Measurements from ENCODE around the gene BRS3. TPM values are rescaled to one million over a fixed set of nuclear protein-coding genes. Genes with fewer than 3 reads are reported as not detected.
"Not testable (repeated sequence)": the region's sequence is repeated elsewhere in the genome, so short reads cannot be mapped to it uniquely, and the experiment has no call there.

BRS3 gene
- not detected for total RNA-seq
- not detected for polyA plus RNA-seq (2013, experiment 1 of 2)
- polyA plus RNA-seq (2013, experiment 2 of 2) = not detected
- long read RNA-seq, experiment 1 = 0 reads
- long read RNA-seq, experiment 2 = 0 reads
- long read RNA-seq, experiment 3 = 0 reads
- long read RNA-seq, experiment 4 = 0 reads

- H3K4me1 ChIP-seq (ENCODE audit: control insufficient read depth, insufficient read depth, low read length) = no peaks in the 10 kb centered on the region
- H3K4me1 Mint-ChIP-seq = peaks cover 5% of the 10 kb centered on the region
- DNase-seq = no peak
- no peaks in the 10 kb centered on the region for H3K36me3 Mint-ChIP-seq (ENCODE audit: low read depth)
- no peak within 1 kb of the TSS for H3K27ac ChIP-seq (ENCODE audit: low read depth, low read length)
- H3K4me3 ChIP-seq (ENCODE audit: low read length) = no peak within 1 kb of the TSS
- no peak within 1 kb of the TSS for H3K4me3 Mint-ChIP-seq
- no peak within 1 kb of the TSS for H3K9ac ChIP-seq (ENCODE audit: extremely low read depth, low read length, poor library complexity, severe bottlenecking)
- peaks cover 25% of the 10 kb centered on the region for H3K27me3 Mint-ChIP-seq (ENCODE audit: insufficient read depth)
- 93 to 100% methylated on average over 1 to 3 of the region's 4 CpGs for WGBS, 2 experiments (ENCODE audit: insufficient coverage in 1 of 2, insufficient read length in 1 of 2)
- no peaks in the 10 kb centered on the region for H3K9me3 ChIP-seq (ENCODE audit: control insufficient read depth, low read length)
- H3K9me3 Mint-ChIP-seq = peaks cover 50% of the 10 kb centered on the region
- H3K36me3 ChIP-seq (ENCODE audit: control insufficient read depth, insufficient read depth, low read length) = no peaks in the 10 kb centered on the region
- no peak within 1 kb of the TSS for H3K27ac Mint-ChIP-seq
- peaks cover 9% of the 10 kb centered on the region for H3K27me3 ChIP-seq (ENCODE audit: control insufficient read depth, insufficient read depth, low read length, poor library complexity, severe bottlenecking)
- TF ChIP-seq, protein P1, sequence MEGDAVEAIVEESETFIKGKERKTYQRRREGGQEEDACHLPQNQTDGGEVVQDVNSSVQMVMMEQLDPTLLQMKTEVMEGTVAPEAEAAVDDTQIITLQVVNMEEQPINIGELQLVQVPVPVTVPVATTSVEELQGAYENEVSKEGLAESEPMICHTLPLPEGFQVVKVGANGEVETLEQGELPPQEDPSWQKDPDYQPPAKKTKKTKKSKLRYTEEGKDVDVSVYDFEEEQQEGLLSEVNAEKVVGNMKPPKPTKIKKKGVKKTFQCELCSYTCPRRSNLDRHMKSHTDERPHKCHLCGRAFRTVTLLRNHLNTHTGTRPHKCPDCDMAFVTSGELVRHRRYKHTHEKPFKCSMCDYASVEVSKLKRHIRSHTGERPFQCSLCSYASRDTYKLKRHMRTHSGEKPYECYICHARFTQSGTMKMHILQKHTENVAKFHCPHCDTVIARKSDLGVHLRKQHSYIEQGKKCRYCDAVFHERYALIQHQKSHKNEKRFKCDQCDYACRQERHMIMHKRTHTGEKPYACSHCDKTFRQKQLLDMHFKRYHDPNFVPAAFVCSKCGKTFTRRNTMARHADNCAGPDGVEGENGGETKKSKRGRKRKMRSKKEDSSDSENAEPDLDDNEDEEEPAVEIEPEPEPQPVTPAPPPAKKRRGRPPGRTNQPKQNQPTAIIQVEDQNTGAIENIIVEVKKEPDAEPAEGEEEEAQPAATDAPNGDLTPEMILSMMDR (conservative IDR thresholded peaks at IDR 0.05) = no peak
These were observed at the start of gene BRS3 for GRCh38 chrX:136487647-136488046. Gene BRS3, plus strand, starts transcription at chrX:136487947. Its CDS starts 168 bp downstream, at chrX:136488115.

- Histone ChIP-seq H3K4me1 (ENCODE audit: control insufficient read depth, insufficient read depth, low read length) (peaks cover 3% of the 10 kb centered on the region), H3K9me3 (ENCODE audit: control insufficient read depth, low read length) (no peaks in the 10 kb centered on the region), H3K4me3 (ENCODE audit: low read length) (no peak overlapping the region), H3K27ac (ENCODE audit: low read depth, low read length) (no peak overlapping the region), H3K36me3 (ENCODE audit: control insufficient read depth, insufficient read depth, low read length) (no peaks in the 10 kb centered on the region), H3K9ac (ENCODE audit: extremely low read depth, low read length, poor library complexity, severe bottlenecking) (no peak overlapping the region), H3K27me3 (ENCODE audit: control insufficient read depth, insufficient read depth, low read length, poor library complexity, severe bottlenecking) (no peaks in the 10 kb centered on the region)
- no peaks in the 10 kb centered on the region for H3K36me3 Mint-ChIP-seq (ENCODE audit: low read depth)
- 88 to 100% methylated on average over 1 of the region's 3 CpGs for WGBS, 2 experiments (ENCODE audit: insufficient coverage in 1 of 2, insufficient read length in 1 of 2)
- H3K9me3 Mint-ChIP-seq = peaks cover 34% of the 10 kb centered on the region
- no peak overlapping the region for H3K4me3 Mint-ChIP-seq
- no peak for DNase-seq
- no peak overlapping the region for H3K27ac Mint-ChIP-seq
- H3K27me3 Mint-ChIP-seq (ENCODE audit: insufficient read depth) = no peaks in the 10 kb centered on the region
- peaks cover 9% of the 10 kb centered on the region for H3K4me1 Mint-ChIP-seq
- TF ChIP-seq, protein P1 (conservative IDR thresholded peaks at IDR 0.05) = no peak
These were observed 49.6 kb upstream of the BRS3 start for GRCh38 chrX:136438192-136438591.

- not testable (repeated sequence) for H3K27me3 ChIP-seq (ENCODE audit: control insufficient read depth, insufficient read depth, low read length, poor library complexity, severe bottlenecking); H3K27ac Mint-ChIP-seq; H3K27me3 Mint-ChIP-seq (ENCODE audit: insufficient read depth); H3K4me1 ChIP-seq (ENCODE audit: control insufficient read depth, insufficient read depth, low read length); H3K4me3 Mint-ChIP-seq; H3K4me1 Mint-ChIP-seq; H3K9me3 ChIP-seq (ENCODE audit: control insufficient read depth, low read length); H3K4me3 ChIP-seq (ENCODE audit: low read length); H3K27ac ChIP-seq (ENCODE audit: low read depth, low read length); H3K9ac ChIP-seq (ENCODE audit: extremely low read depth, low read length, poor library complexity, severe bottlenecking); H3K36me3 Mint-ChIP-seq (ENCODE audit: low read depth); DNase-seq; H3K9me3 Mint-ChIP-seq; H3K36me3 ChIP-seq (ENCODE audit: control insufficient read depth, insufficient read depth, low read length)
- 91% methylated on average over 10 of the region's 18 CpGs; no CpG with 5 or more reads in 1 of the 2 experiments for WGBS, 2 experiments (ENCODE audit: insufficient coverage in 1 of 2, insufficient read length in 1 of 2)
These were observed 42.1 kb upstream of the BRS3 start for GRCh38 chrX:136445674-136446073.

DNA sequence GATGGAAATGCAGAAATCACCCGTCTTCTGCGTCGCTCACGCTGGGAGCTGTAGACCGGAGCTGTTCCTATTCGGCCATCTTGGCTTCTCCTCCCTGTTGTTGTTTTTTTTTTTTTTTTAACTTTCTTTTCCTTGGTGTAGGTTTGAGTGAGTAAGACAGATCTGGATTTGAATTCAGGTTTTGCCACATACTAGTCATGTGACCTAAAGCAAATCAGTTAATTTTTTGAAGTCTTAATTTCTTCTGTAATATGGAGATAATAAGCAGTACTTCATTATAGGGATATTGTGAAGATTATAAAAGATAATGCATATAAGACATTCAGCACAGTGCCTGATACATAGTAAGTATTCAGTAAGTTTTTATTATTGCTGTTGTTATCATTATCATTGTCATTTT is 41.5 kb upstream of the BRS3 start:
- H3K9me3 Mint-ChIP-seq = peaks cover under 1% of the 10 kb centered on the region
- TF ChIP-seq, protein P1 (conservative IDR thresholded peaks at IDR 0.05) = no peak
- WGBS, 2 experiments (ENCODE audit: insufficient coverage in 1 of 2, insufficient read length in 1 of 2) = 92% methylated on average over 4 of the region's 6 CpGs; no CpG with 5 or more reads in 1 of the 2 experiments

More for the DNA sequence above, 41.5 kb upstream of the BRS3 start:
- H3K27me3 ChIP-seq (ENCODE audit: control insufficient read depth, insufficient read depth, low read length, poor library complexity, severe bottlenecking) = no peaks in the 10 kb centered on the region
- no peak overlapping the region for H3K27ac ChIP-seq (ENCODE audit: low read depth, low read length)
- Mint-ChIP-seq H3K36me3 (ENCODE audit: low read depth) (peaks cover 2% of the 10 kb centered on the region), H3K27me3 (ENCODE audit: insufficient read depth) (no peaks in the 10 kb centered on the region), H3K27ac (no peak overlapping the region), H3K4me3 (no peak overlapping the region), H3K4me1 (no peaks in the 10 kb centered on the region)
- H3K4me3 ChIP-seq (ENCODE audit: low read length) = no peak overlapping the region
- H3K4me1 ChIP-seq (ENCODE audit: control insufficient read depth, insufficient read depth, low read length) = no peaks in the 10 kb centered on the region
- no peaks in the 10 kb centered on the region for H3K9me3 ChIP-seq (ENCODE audit: control insufficient read depth, low read length)
- no peaks in the 10 kb centered on the region for H3K36me3 ChIP-seq (ENCODE audit: control insufficient read depth, insufficient read depth, low read length)
- no peak for DNase-seq
- H3K9ac ChIP-seq (ENCODE audit: extremely low read depth, low read length, poor library complexity, severe bottlenecking) = no peak overlapping the region
